HG02610 (cell line): ENCODE data around the gene SEC24D.

Experiments
- ATAC-seq: cut with Tn5 transposase; IDR thresholded peaks from one replicate; pipeline ENCODE4 v1.9.1; 2021; ENCODE audit warnings: mild to moderate bottlenecking, moderate library complexity; ENCODE audit not compliant: unreplicated experiment

The SEC24D gene

DNA sequence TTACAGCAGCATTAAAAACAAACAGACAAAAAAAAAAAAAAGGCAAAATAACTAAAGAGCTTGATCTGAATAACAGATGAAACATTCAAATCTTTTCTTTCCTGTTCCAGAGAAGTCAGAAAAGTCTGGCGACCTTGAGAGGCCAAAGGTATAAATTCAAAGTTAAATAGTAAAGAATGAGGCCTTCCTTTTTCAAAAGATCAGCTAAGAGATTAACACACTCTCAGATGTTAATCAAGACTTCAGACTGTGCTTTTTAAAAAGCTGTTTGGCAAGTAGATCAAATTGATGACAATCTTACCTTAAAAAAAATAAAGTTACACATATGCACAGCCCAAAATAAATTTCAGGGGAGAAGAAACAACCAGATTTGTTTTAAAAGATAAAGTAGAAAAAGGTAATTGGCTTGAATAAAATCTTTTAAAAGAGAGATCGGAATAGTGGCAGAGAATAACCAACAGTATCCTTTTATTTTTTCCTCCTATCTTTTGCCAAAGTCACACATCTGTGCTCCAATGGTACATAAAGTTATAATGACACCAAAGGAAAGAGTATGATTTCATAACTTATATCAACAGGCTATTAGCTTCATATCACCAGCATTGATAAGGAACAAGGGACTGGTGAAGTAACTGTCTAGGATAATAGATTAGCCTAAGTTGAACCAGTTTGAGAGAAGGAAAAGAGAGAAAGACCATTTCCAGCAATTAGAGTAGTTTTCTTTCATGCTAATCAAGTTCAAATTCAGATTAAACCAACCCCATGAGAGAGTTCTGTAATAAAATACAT lies 80.3 kb downstream of the SEC24D start:
- no peak for ATAC-seq

DNA sequence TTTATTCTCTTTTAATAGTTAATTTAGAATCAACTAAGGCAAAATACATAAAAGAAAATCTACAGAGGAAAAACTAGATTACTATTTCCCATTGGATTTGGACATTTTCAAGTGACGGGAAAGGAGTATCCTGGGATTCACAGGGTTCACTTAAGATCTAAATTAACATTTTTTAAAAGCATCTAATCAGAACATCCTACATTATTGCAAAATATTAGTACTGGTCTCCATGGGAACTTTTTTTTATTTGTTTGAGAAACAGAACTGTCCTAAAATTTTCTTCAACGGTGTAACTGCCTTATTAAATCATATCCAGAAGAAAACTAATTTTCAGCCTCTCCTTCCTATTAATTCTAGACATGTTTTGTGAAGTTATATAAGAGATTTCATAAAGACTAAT lies 81.0 kb downstream of the SEC24D start:
- ATAC-seq = no peak

DNA sequence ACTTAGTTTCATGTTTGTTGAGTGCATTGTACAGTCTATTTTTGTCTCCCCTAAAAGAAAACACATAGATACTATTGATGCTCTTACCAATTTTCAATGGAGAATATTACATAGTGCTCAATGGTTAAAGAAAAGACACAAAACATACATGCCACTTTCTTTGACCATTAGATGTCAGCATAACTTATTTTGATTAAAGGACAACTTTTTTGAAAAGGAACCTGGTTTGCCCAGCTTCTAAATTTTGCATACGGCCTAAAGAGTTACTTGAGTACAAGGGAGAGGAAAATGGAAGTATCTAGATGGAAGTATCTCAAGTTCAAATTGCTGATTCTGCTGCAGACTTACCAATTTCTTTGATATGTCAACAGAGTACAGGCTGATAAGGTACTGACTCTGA lies 82.2 kb downstream of the SEC24D start:
- ATAC-seq = no peak

DNA sequence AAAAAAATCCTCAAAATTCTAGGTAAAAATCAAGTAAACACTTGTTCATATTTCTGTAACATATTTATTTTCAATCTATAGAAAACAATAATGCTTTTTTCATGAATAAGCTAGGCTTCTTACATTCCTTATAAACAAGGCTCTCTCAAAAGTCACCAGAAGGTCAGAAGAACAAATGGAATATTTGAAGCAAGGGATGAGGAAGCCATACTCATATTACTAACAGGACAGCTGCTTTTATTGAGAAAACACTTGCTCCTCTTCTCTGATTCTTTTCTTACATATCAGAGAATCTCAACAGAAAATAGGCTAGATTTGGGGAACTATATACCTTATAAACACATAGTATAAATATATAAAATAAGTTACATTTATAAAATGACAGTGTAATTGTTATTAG lies 82.8 kb downstream of the SEC24D start:
- ATAC-seq = no peak

DNA sequence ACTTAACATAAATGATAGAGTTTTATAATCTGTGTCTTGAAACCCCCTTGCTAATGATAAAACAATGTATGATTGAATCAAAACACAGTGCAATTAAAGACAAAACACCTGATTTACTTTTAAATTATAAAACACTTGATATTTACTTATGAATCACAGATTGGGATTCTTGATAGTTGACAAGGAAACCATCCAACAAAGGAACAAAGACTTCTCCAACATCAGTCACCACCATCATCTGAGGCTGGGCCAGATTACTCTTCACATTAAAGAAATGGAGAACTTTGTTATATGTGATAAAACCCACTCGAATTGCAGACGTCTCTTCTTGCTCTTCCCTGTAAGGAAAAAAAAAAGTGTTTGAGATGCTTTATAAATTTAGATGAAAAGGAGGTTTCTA lies 83.4 kb downstream of the SEC24D start:
- no peak for ATAC-seq

DNA sequence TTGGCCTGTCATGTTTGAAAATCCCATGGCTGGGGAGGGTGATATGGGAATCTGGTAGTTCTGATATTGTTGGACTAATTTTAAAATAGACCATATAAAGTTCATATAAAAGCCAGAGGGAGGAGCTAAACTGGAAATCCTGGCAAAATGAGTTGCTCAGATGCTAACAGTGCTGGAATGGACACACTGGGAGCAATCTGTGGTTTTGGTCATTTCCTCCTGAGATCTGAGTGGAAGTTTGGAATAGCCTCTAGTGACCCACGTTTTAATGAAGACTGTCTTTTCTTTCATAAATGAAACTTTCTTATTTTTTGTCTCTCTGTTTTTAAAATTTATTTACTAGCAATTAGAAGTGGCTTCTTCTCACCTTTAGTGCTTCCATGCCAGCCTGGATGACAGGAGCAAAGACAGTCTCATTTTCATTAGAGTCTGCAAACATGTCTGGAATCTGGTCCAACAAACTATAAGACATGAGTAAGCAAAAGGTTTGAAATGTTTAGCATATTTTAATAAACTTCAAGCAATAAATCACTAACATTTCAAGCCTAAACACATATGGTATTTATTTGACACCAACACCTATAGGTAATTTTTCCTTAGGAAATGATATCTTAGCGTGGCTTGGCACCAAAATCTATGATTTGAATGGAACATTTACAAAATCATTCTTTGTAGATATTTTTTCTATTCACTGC lies 84.2 kb downstream of the SEC24D start:
- no peak for ATAC-seq

DNA sequence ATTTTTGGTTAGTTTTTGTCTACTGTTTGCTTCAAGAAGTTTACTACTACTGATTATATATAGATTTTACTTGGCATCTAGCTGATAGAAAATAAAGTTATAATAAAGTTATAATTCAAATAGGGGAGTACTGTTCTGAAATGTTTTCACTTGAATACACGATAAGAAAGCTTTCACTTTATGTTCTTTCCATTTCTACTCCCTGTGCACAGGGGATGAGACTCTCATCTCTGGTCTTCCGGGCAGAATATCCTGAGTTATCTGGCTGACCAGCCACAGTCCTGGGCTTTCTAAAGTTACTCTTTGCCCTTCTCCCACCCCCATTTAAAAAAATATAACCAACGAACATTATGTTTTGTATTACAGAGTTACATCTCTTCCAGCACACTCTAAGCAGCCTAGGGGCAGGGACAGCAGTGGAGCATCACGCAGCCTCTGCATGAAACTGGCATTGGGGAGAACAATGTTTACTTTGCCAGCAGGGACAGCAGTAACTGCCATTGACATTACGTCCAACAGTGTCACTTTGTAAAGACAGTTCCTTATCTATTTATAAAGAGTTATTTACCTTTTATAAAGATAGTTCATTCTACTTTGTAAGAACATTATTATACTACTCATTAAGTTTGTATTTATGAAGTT lies 86.5 kb downstream of the SEC24D start:
- no peak for ATAC-seq

DNA sequence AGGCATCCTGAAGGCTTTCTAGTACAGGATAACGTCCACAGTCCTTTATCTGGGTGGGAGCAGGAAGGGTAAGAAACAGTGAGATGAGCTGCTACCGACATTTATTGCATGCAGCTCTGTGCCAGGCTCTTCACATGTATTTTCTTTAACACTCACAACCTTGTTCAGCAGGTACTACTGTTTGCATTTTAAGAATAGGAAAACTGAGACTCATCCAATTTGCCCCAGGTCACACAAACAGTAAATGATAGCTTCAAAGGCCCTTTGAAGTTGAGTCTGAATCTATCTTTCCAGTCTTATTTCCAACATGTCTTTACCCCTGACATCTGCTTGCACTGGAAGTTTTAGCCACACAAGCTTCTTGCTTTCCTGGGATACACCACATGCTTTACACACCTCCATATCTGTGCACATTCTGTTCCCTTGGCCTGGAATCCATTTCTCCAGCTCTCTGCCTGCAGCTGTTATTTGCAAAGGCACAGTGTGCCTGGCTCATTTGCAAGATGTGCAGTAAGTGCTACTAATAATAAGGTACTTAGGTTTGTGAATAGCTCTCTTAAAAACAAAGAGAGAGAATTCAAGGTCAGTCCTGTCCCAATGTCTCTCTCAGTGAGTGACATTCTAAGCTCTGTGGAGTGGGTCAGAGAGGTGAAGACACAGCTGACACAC lies 89.5 kb downstream of the SEC24D start:
- ATAC-seq = no peak

DNA sequence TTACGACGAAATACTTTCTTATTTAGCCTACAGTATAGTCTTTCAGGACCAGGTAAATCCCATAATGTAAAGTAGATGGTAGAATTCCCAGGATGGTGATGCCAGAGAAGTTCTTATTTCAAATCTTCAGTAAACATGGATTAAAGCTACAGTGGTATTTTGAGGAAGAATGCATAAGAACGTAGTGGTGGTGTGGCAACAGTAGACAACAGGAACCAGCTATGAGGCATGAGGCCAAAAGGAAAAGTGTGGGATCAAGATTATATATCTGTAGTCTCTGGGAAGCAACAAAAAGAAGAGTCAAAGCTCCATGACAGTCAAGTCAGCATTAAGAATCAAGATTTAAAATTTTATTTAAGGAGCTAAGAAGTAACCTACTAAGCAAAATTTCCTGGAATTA lies 90.6 kb downstream of the SEC24D start:
- no peak for ATAC-seq

DNA sequence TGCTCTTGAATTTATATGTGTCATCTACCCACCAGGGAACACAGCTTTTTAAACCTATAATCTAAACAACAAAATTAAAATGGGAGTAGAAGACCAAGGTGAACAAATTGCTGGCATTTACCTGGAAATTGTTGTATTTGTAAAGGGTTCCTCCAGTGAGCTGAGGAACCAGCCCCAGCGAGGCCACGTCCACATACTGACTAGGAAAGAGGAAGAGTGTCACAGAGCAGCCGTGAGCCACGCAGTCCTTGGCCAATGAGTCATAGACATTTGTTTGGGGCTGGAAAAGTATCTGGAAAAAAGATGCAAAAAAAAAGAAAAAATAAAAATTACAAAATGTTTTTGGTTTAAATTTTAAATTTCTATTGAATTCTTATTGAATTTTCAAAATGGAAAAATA lies 92.1 kb downstream of the SEC24D start:
- no peak for ATAC-seq

DNA sequence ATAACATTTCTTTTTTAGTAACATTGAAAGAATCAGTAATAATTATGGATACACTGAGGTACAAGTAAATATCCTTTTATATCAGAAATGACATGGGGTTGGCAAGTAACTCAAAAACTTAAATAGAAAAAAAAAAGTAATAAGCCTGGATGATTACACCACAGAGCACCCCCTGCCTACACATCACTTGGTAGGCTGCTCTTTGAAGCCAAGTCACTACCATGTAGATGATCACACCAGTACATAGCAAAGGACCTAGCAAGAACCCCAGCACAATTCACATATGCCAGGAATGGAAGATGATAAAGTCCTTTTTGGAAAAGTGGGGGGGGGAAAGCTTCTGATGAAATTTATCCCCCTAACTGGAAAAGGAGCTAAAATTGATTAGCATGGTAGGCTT lies 93.9 kb downstream of the SEC24D start:
- ATAC-seq = no peak

DNA sequence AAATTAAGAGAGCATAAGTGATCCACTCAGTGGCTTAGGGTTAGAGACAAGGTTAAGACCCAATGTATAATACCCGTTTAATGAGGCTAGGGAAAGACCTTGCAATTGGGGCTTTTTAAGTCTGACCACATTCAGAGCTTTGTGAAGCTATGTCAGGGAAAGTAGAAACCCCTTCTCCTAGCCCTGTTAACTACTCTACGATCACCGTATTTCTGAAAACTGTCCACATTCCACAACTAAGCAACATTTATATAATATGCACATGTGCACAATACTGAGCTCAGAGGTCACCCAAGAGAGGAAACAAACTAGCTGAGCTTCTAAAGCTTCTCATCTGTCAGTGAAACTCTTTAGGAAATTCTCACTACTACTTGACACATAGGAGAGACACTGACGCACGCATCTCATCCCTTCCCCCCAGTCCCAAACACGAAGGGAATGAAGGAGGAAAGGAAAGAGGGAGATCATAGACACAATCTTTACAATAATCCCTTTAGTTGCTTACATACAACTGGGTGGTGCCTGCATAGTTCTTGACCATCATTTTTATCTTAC lies 94.5 kb downstream of the SEC24D start:
- ATAC-seq = no peak

DNA sequence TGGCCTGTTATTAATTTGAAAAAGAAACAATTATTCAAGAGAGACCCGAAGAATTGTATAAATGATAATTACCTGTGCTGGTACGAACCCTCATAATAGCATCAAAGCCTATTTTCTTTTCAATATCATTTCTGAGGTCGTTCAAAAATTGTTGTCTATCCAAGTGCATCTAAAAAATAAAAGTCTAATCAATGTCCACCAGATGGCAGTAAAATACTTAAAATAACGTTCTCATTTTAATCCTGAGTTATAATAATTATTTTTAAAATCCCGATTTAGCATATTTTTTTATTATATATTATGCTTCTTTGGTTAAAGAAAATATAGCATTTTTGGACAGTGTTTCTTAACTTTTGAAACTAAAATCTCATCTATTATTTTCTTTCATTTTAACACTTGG lies 95.1 kb downstream of the SEC24D start:
- ATAC-seq = no peak

DNA sequence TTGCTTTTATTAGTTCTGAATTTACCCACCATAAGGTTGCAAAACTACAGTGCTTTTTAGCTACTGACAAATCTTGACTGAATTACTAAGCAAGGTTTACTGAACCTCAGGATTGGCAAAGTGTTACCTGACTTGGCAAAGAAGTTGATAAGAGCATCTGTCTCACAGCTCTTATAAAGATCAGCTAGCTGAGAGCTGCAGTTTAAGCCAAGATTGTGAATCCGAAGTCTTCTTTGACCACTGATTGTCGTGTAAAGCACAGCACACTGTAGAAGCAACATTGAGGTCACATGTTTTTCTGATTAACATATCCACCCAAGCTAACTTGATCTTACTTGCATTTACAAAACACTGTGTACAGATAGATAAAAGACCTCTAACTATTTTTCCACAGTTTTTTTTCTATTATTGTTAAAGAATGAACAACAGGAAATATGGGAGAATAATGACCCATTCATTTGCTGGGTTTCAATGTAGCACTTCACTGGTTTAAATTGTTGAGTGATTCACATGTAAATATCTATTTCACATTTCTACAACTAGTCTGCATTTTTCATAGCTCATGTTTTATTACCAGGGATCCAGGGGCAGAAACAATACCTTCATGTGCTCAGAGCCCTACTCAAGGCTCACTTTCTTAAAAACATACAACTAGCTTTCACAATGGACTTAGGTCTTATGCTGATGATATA lies 96.8 kb downstream of the SEC24D start:
- ATAC-seq = no peak

DNA sequence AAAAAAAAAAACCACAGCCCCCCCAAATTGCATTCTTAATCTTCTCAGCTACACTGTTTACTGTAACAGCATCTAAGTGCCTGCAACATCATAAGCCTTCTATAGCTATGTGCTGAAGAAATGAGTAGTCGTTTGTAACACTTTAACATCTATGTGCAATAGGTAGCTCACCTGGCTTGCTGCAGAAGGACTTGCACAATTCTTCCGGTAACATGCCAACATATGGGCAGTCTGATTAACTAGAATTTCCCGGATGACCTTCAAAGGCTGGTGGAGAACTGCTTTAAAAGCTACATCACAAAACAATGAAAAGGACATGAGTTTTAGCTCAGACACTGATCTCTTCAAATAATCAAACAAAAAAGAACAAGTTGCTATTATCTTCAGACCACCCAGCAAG lies 97.8 kb downstream of the SEC24D start:
- no peak for ATAC-seq

DNA sequence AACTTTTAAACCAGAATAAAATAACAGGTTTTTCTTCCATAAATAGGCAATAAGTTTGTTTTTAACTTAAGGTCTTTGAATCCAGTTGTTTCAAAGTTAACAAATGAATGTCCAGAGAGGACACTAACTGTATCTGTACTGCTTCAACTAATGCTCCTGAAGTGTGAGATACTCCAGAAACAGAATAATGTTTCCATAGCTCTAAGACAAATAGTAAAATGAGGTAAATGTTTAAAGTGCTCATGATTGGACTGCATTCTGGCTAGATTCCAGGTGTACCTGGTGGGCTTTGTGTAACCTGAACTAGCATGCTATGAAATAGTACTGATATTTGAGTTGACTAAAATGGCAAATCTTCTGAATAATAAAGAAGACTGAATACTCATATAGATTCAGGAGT lies 99.0 kb downstream of the SEC24D start:
- ATAC-seq = no peak

DNA sequence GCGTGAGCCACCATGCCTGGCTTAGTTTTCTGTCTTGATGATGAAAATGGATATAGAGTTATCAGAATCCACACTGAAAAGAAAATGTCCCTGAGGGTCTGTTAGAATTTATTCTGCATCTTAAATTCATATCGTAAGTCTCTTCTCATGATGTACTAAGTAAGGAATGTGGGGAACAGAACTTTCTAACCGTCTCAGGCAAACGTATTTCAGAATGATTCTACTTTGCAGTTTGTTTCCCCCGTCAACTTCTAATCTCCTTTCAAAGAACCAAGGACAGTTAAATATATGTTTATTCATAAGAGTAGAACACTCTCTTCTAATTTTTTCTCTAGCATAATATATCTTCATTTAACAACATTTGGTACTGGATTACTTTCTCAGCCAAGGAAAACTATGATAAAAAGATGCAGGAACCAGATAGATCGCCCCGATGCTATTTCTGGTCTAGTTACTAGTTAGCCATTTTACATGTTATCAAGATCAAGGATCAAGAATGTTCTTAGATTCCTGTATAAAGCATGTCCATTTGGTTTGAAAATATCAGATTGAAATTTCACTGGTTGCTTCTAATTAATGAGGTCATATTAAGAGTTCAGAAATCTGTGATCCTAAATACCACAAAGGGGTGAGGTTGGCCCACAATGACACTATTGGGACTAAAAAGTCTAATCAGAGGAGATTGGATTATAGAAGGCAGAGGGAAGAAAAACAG lies 101.3 kb downstream of the SEC24D start:
- no peak for ATAC-seq

DNA sequence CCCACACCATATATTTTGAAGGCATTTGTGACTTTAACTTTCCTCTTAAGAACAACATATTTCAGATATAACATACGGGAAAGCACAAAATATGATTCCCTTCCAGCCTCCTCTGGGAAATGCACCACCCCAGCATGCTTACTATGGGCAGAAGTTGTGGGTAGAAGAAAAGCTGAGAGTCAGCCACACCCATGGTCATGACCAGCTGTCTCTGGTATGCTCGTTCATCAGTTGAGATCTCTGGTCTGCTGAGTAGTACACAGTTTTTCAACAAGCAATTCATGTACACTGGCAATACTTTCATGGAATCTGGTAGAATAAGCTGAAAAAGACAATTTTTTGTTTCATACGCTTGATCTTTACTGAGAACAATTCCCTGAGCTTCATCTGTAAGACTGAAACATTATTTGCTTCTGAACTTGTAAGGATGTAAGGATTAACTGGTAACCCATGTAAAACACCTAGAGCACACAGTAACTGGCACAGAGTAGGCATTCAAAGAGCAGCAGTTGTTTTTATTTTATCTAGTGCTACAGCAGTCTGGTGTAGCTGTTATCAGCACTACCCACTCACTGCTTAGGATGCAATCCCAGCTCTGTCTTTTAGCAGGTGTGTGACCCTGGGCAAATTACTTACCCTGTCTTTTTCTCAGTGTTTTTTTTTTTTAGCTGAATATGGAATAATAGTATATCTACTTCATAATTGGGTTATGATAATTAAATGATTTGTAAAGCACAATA lies 103.2 kb downstream of the SEC24D start:
- no peak for ATAC-seq

DNA sequence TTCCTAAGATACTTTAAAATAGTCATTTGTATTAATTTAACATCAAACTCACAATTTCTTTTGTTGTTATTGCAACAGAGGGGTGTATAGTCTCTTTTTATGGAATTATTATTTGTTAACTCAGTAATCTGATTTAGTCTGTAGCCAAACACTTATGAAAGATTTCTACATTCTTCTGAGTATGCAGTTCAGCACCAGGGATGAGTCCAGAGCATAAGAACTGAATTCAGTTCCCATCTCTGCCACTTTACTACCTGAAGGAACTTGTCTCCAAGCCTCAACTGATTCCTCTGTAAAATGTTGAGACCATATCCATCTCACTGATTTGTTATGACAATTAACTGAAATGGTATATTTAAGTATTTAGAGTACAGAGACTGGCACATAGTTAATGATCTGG lies 105.2 kb downstream of the SEC24D start:
- no peak for ATAC-seq
